GM18511 (cell line): ENCODE measurements around the gene LMF1.
"Not testable (repeated sequence)": the region's sequence is repeated elsewhere in the genome, so short reads cannot be mapped to it uniquely, and the experiment has no call there.

Source experiments
- ATAC-seq: cut with Tn5 transposase; IDR thresholded peaks from one replicate; pipeline ENCODE4 v1.9.1; 2021; ENCODE audit warnings: mild to moderate bottlenecking, moderate library complexity; ENCODE audit not compliant: unreplicated experiment

Gene LMF1

GRCh38 chr16:886084-886543, 84.7 kb downstream of the LMF1 start:
- no peak for ATAC-seq

- ATAC-seq: no peak
These were observed 85.4 kb downstream of the LMF1 start for GRCh38 chr16:885391-885790.

- ATAC-seq: no peak
These were observed 86.6 kb downstream of the LMF1 start for GRCh38 chr16:884232-884631.

- ATAC-seq: no peak
These were observed 87.0 kb downstream of the LMF1 start for GRCh38 chr16:883781-884180.

GRCh38 chr16:883340-883739, 87.4 kb downstream of the LMF1 start:
- ATAC-seq: no peak

GRCh38 chr16:882671-883070, 88.1 kb downstream of the LMF1 start:
- ATAC-seq: not testable (repeated sequence)

GRCh38 chr16:882256-882655, 88.5 kb downstream of the LMF1 start:
- no peak for ATAC-seq

GRCh38 chr16:881219-882097, 89.3 kb downstream of the LMF1 start:
- ATAC-seq: no peak

- no peak for ATAC-seq
These were observed 90.2 kb downstream of the LMF1 start for GRCh38 chr16:880471-881171.

GRCh38 chr16:879986-880385, 90.8 kb downstream of the LMF1 start:
- no peak for ATAC-seq

GRCh38 chr16:879461-879861, 91.3 kb downstream of the LMF1 start:
- no peak for ATAC-seq

- no peak for ATAC-seq
These were observed 91.9 kb downstream of the LMF1 start for GRCh38 chr16:878886-879285.

- ATAC-seq: no peak
These were observed 92.6 kb downstream of the LMF1 start for GRCh38 chr16:878072-878784.

- no peak for ATAC-seq
These were observed 93.3 kb downstream of the LMF1 start for GRCh38 chr16:877242-878071.

- no peak for ATAC-seq
These were observed 94.1 kb downstream of the LMF1 start for GRCh38 chr16:876523-877241.

- ATAC-seq: no peak
These were observed 94.8 kb downstream of the LMF1 start for GRCh38 chr16:876041-876335.

GRCh38 chr16:875182-876040, 95.4 kb downstream of the LMF1 start:
- no peak for ATAC-seq

- ATAC-seq: no peak
These were observed 96.2 kb downstream of the LMF1 start for GRCh38 chr16:874366-875181.
